ENCODE data around the gene TEX44. TPM values are rescaled to one million over a fixed set of nuclear protein-coding genes. Genes with fewer than 3 reads are reported as not detected.
"Not testable (repeated sequence)": the region's sequence is repeated elsewhere in the genome, so short reads cannot be mapped to it uniquely, and the experiment has no call there.

TEX44 gene
- total RNA-seq: not detected in 2 replicates

DNA sequence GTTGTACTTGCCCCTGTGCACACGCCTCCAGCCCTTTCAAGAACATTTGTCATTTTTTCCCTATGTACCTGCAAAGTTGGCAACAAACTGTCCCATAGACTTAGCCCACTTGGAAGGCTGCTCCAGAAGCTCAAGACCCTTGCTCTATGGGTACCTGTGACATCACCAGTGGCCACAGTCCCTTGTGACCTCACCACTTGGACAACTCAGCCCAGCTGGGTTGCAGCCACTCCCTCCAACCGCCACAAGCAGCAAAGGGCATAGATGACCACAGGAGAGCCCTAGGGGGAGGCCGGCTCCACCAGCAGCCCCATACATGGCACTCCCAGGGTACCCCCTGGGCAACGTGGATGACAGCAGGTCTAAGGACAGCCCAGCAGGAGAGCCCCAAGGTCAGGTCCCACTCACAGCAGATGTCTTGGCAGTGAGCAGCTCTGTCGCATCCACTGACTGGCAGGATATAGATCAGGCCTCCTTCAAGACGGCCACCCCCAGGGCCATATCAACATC lies at the start of gene TEX44:
TEX44 (plus strand) TSS at position 229 of the 510 bp plus-strand sequence; CDS start at position 317, 88 bp downstream.
- no peak for DNase-seq (ENCODE audit: low read depth in 2 of 2)

- DNase-seq (ENCODE audit: low read depth in 2 of 2): peak; percentile 46 to 95
Measured at GRCh38 chr2:231545105-231545902, 47.4 kb upstream of the TEX44 start.

DNA sequence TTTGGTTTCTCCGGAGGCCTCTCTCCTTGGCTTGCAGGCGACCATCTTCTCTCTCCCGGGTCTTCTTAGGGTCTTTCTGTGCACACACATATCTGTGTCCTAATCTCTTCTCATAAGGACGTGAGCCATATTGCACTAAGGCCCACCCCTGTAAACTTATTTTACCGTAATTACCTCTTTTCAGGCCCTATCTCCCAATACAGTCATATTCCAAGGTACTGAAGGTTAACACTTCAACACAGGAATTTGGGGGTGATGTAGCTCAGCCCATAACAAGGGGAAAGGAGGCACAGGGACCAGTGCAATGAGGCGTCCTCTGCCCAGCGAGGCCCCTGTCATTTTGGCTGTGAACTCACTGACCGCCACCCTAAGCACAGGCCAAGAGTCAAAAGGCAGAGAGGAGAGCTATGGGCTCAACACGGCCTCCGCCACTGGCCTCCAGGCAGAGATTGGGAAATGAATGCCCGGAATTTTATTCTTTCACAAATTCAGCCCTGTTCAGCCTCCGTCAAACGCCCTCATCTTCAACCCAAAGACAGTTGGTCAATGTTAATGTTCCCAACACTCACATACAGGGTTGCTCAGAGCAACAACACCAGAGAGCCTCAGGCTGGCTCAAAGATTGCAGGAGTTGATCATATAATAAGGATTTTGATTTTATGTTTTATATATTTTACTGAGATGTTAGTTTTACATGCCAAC lies 46.5 kb upstream of the TEX44 start:
- no peak for DNase-seq (ENCODE audit: low read depth in 2 of 2)

- DNase-seq (ENCODE audit: low read depth in 2 of 2): no peak
Measured at GRCh38 chr2:231547315-231548110, 45.2 kb upstream of the TEX44 start.

DNA sequence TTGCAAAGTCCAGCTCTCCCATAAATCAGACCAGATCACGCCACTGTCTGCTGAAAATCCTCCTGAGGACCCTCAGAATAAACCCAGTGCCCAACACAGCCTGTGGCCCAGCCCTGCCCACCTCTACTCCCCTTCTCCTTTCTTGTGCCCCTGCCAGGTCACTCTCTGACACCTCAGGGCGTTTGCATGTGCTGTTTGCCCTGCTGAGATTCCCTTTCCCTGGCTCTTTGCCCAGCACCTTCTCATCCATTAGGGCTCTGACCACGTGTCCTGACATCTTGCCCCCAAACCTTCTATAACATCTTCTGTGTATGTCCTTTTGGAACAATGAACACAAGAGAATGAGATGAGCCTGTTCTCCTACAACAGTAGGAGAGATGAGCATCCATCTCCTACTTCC lies 43.9 kb upstream of the TEX44 start:
- DNase-seq (ENCODE audit: low read depth in 2 of 2): no peak

DNA sequence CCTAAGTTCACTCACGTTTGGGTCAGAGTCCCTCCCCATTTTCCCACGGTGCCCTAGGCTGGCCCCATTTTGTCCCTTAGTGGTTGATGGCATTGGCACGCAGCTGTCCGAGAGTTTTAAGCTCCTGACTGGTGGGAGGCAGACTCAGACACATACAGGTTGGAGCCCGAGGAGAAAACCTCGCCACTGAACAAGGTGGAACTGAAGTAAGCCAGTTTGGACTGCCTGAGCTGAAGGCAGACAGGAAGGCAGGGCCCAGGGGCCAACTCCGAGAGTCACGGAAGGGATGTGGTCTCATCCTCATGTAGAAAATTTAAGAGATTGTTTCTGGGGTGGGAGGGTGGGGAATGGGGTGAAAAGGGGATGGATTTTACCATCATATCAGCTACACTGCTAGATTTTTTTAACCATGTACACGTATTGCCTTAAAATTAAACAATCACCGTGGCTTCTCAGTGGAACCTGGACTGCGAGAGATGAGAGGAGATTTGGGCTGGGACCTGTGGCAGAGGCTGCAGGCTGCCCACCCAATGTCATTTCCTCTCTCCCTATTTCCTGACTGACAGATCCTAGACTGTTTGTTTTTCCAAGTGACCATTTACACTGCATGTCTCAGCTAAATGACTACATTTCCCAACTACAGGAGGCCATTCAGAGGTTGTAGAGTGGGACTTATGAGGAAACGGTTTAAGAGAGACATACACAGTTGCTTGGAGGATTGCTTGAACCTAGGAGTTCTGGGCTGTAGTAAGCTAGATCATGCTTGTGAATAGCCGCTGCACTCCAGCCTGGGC lies 43.0 kb upstream of the TEX44 start:
- DNase-seq (ENCODE audit: low read depth in 2 of 2): peak; percentile 66 to 69

- DNase-seq (ENCODE audit: low read depth in 2 of 2): no peak
Measured at GRCh38 chr2:231552752-231553151, 39.9 kb upstream of the TEX44 start.

DNA sequence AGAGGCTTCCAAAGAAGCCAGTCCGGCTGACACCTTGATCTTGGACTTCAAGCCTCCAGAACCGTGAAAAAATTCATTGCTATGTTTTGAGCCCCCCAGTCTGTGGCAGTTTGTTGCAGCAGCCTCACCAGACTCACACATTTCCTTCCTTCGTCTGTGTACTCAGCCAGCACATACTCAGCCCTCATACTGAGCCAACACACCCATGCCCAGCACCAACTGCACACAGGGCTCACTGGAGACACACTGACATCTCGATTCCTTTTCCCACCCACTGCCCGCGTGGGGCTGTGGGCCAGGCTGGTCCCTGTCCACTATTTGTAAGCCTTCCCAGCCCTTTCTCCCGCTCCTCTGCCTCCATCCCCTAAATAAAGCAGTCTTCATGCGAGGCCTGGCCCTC lies 38.3 kb upstream of the TEX44 start:
- DNase-seq (ENCODE audit: low read depth in 2 of 2): peak; percentile 38 to 59

DNA sequence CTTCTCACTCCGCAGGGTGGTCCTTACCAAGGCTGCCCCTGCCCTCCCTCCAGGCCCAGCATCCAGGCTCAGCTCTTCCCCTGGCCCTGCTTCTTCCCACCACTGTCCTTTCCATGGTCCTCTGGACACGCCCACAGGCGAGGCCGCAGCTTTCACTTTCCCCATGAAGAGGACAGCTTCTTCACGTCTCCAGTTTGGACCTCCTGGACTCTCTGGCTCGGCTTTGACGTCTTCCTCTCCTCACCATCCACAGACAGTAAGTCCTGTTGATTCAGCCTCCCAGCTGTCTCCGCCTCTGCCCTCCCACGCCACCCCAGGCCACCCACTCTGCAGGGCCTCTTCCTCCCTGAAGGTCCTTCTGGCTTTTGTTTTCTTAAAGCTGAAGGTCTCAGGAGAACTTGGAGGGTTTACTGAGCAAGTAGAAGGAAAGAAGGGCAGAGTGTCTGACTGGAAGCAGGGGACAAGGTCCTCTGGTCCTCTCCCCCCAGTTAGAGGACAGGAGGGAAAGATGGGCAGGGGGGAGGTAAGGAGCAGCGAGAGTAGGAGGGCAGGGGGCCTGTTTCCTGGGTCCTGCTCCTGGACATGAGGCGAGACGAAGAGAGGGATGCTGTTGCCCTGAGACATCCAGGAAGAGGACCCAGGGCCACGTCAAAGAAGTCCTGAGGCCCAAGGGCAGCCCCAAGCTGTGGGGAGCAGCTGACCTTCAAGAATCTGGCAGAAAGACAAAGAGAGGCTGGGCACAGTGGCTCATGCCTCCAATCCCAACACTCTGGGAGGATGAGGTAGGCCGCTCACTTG lies 37.7 kb upstream of the TEX44 start:
- peak; percentile 30 to 78 for DNase-seq (ENCODE audit: low read depth in 2 of 2)

- not testable (repeated sequence) for DNase-seq (ENCODE audit: low read depth in 2 of 2)
Measured at GRCh38 chr2:231556496-231556895, 36.2 kb upstream of the TEX44 start.

DNA sequence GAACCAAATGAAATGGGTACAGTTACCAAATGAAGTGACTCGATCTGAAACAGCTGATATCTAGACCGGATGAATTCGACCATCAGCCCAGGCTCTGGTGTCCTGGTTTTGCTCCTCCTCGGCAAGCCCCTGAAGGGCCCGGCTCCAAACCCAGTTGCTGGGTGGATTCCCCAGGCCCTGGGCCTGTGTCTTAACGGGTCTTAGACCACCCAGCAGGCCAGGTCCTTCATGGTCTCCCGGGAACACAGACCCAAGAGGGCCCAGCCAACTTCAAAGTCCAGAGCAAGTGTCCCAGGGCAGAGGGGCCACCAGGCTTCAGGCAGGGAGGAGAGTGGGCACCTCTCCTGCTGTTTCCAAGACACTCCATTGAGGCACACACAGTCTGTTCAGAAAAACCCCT lies 35.7 kb upstream of the TEX44 start:
- no peak for DNase-seq (ENCODE audit: low read depth in 2 of 2)

DNA sequence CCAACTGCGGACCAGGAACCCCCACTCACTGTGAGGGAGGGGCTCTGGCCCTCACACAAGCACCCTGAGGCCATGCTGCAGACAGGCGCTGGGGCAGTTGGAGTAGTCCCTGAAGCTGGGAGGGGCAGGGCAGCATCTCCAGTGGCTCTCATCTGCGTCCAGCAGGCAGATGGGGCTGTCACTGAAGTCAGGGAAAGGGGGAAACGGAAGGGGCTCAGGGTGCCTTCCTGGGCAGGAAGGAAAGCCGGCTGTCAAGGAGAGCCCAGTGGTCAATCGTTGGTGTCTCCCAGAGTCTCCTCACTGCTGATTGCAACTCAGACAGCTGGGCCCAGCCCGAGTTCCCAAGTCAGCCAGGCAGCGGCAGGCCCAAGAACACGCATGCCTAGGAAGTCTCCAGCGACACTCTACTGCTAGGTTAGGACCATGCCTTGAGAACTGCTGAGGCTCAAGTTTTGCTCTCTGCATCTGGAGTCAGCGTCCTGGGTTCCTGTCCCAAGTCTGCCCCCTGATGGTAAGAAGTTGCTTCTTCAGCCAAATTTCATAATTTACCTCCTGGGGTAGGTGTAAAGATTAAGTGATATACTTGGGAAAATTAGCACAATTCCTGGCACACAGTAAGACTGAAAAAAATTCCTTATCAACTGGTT lies 35.0 kb upstream of the TEX44 start:
- DNase-seq (ENCODE audit: low read depth in 2 of 2): peak; percentile 78 to 89

DNA sequence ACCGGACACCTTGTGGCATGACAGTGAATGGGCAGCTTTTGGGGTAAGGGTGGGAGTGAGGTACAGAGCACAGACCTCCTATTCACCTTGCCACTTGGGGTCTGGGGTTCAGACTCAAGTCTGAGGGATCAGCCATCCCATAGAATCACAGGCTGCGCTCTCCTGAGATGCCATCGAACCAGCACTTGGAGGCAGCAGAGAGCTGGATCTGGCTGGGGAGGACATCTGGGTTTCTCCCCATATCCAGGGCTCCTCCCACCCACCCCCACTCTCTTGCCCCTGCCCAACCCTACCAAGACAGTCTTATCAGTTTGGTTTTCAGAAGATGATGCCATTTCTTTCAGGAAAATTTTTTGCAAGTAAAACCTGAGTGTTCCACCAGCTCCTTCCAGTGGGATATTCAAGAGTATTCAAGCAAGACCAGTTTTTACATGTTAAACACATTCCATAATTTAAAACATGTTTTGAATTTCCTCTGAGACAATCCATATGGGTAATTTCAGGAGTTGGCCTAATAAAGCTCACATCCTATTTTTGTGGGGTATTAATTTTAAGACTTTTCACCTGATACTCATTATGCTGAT lies 29.2 kb upstream of the TEX44 start:
- DNase-seq (ENCODE audit: low read depth in 2 of 2): peak; percentile 69 to 71

GRCh38 chr2:231565887-231566594 lies 26.6 kb upstream of the TEX44 start:
- DNase-seq (ENCODE audit: low read depth in 2 of 2): peak in 1 of 2 donors; percentile 24

DNA sequence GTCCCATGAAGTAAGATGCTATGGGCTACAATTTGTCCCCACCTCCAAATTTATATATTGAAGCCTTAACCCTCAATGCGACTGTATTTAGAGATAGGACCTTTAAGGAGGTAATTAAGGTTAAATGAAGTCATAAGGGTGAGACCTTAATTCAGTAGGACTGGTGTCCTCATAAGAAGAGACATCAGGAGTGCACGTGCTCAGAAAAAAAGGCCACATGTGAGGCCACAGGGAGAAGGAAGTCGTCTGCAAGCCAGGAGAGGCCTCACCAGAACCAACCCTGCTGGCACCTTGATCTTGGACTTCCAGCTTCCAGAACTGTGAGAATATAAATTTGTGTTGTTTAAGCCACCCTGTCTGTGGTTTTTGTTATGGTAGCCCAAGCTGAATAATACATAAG lies 25.5 kb upstream of the TEX44 start:
- DNase-seq (ENCODE audit: low read depth in 2 of 2): no peak

- no peak for DNase-seq (ENCODE audit: low read depth in 2 of 2)
Measured at GRCh38 chr2:231568098-231568784, 24.4 kb upstream of the TEX44 start.

- DNase-seq (ENCODE audit: low read depth in 2 of 2): no peak
Measured at GRCh38 chr2:231568785-231569435, 23.8 kb upstream of the TEX44 start.

Data from lung microvascular endothelial cell (primary cell).